HCT116 (cell line): ENCODE results near the gene KHDC4. TPM values are rescaled to one million over a fixed set of nuclear protein-coding genes. Genes with fewer than 3 reads are reported as not detected.
A peak's percentile ranks its signal among the peaks of the same experiment; 100 is the strongest.

Experiments used
- ATAC-seq: fragments of 200-7000 bp; cut with Tn5 transposase; 2 replicates; pipeline ENCODE4 v1.9.1; 2020; ENCODE audit warnings: mild to moderate bottlenecking, moderate library complexity
- BruUV-seq: library from RNA; stranded (reverse); fragments of 400-500 nt; replicated peaks from 2 replicates; lab custom pipeline; 2021; lab: Mats Ljungman, UMichigan
- CTCF ChIA-PET: fragments of 300-600 bp; sonication (Branson Sonifier 250); formaldehyde crosslinking; loops from one replicate; lab custom pipeline; 2021; ENCODE audit warnings: antibody characterized with exemption; lab: Charles Lee
- POLR2A ChIA-PET: fragments of 300-600, 350-600 bp; sonication (Branson Sonifier 250); formaldehyde crosslinking; loops from one replicate; lab custom pipeline; 2021; ENCODE audit warnings: antibody characterized with exemption; lab: Charles Lee
- RAD21 ChIA-PET, 2 experiments: fragments of 300-600 bp; sonication (Branson Sonifier 250); formaldehyde crosslinking; loops; one replicate each; lab custom pipeline; 2023; ENCODE audit warnings: low total read pairs in 2 of 2; ENCODE audit not compliant: uncharacterized antibody in 2 of 2, unreplicated experiment in 2 of 2, low non-redundant PET in 1 of 2; lab: Charles Lee
- DNase-seq: peaks from one replicate; pipeline ENCODE4 v3.0.0-alpha.2; 2010; ENCODE audit warnings: low read depth, low spot score
- H2AFZ ChIP-seq: fragments of 200-600 bp; shearing (Covaris generic), sonication (generic); 2 replicates; pipeline ENCODE4 v1.6.1; 2017; ENCODE audit warnings: low read depth, mixed run types, mixed read lengths, antibody characterized with exemption, low read length; ENCODE audit not compliant: poor library complexity, severe bottlenecking
- H3K27ac ChIP-seq: 2 replicates; pipeline ENCODE4 v1.5.1; 2012; ENCODE audit warnings: low read depth, low read length
- H3K27me3 ChIP-seq: fragments of 200-600 bp; sonication (generic); 2 replicates; pipeline ENCODE4 v1.6.1; 2016; ENCODE audit warnings: mixed run types, low read length, mixed read lengths; ENCODE audit not compliant: insufficient read depth
- H3K36me3 ChIP-seq, 2 experiments: fragments of 200-500 bp in 1 of 2; fragments of 200-600 bp in 1 of 2; sonication (Bioruptor generic) in 1 of 2; sonication (generic) in 1 of 2; 2 replicates each; pipeline versions ENCODE4 v1.5.1 to v1.6.1; 2014 to 2016; ENCODE audit warnings: low read length in 2 of 2, inconsistent platforms in 1 of 2, mixed read lengths in 1 of 2, mixed run types in 1 of 2; ENCODE audit not compliant: insufficient read depth in 2 of 2, control insufficient read depth in 1 of 2
- H3K4me1 ChIP-seq, 2 experiments: fragments of 200-600 bp in 1 of 2; sonication (generic) in 1 of 2; 2 replicates each; pipeline versions ENCODE4 v1.5.1 to v1.6.1; 2012 to 2017; ENCODE audit warnings: low read length in 2 of 2, inconsistent platforms in 1 of 2, mild to moderate bottlenecking in 1 of 2, mixed read lengths in 1 of 2, mixed run types in 1 of 2, moderate library complexity in 1 of 2; ENCODE audit not compliant: insufficient read depth in 2 of 2, control insufficient read depth in 1 of 2
- H3K4me2 ChIP-seq: fragments of 200-600 bp; sonication (generic); 2 replicates; pipeline ENCODE4 v1.6.1; 2017; ENCODE audit warnings: mixed run types, low read length, mixed read lengths
- H3K4me3 ChIP-seq, 2 experiments: fragments of 200-600 bp in 1 of 2; sonication (generic) in 1 of 2; replicated peaks in 1 of 2; 2 replicates each; pipeline ENCODE4 v1.5.1; 2011 to 2016; ENCODE audit warnings: low read length in 2 of 2, control low read depth in 1 of 2, low read depth in 1 of 2, mild to moderate bottlenecking in 1 of 2, mixed read lengths in 1 of 2, mixed run types in 1 of 2
- H3K79me2 ChIP-seq: fragments of 200-600 bp; sonication (generic); 2 replicates; pipeline ENCODE4 v1.6.1; 2017; ENCODE audit warnings: mild to moderate bottlenecking, mixed run types, low read length, moderate library complexity, mixed read lengths; ENCODE audit not compliant: insufficient read depth
- H3K9ac ChIP-seq: fragments of 200-600 bp; sonication (generic); 2 replicates; pipeline ENCODE4 v1.6.1; 2016; ENCODE audit warnings: low read length, mixed read lengths
- H3K9me2 ChIP-seq: fragments of 200-600 bp; sonication (generic), shearing (Covaris generic); 2 replicates; pipeline ENCODE4 v1.6.1; 2017; ENCODE audit warnings: mixed run types, mild to moderate bottlenecking, moderate library complexity; ENCODE audit not compliant: insufficient read depth
- H3K9me3 ChIP-seq, 2 experiments: fragments of 200-500 bp in 1 of 2; fragments of 200-600 bp in 1 of 2; sonication (Bioruptor generic) in 1 of 2; sonication (generic) in 1 of 2; 2 replicates each; pipeline ENCODE4 v1.6.1; 2014 to 2017; ENCODE audit warnings: low read length in 2 of 2, mixed read lengths in 2 of 2, inconsistent platforms in 1 of 2, low read depth in 1 of 2, mild to moderate bottlenecking in 1 of 2, mixed run types in 1 of 2, moderate library complexity in 1 of 2; ENCODE audit not compliant: control insufficient read depth in 1 of 2, insufficient read depth in 1 of 2
- H4K20me1 ChIP-seq: fragments of 200-600 bp; sonication (generic), shearing (Covaris generic); 2 replicates; pipeline ENCODE4 v1.6.1; 2017; ENCODE audit warnings: mixed run types, mild to moderate bottlenecking, moderate library complexity; ENCODE audit not compliant: insufficient read depth
- CBX3 ChIP-seq: IDR thresholded peaks from 2 replicates; pipeline ENCODE4 v1.6.1; 2012; ENCODE audit warnings: low read depth
- JUND ChIP-seq: IDR thresholded peaks from 2 replicates; pipeline ENCODE4 v1.6.1; 2012
- POLR2A ChIP-seq: IDR thresholded peaks from 2 replicates; pipeline ENCODE4 v1.7.0; 2011; ENCODE audit warnings: borderline replicate concordance; ENCODE audit not compliant: insufficient read depth, insufficient read length; ENCODE audit errors: extremely low read depth
- RAD21 ChIP-seq: IDR thresholded peaks from 2 replicates; pipeline ENCODE4 v1.6.1; 2012; ENCODE audit warnings: low read depth, mild to moderate bottlenecking
- SRF ChIP-seq: IDR thresholded peaks from 2 replicates; pipeline ENCODE4 v1.6.1; 2012; ENCODE audit warnings: low read depth
- ZBTB33 ChIP-seq: IDR thresholded peaks from 2 replicates; pipeline ENCODE4 v1.6.1; 2011; ENCODE audit warnings: mild to moderate bottlenecking, low read length, moderate library complexity; ENCODE audit not compliant: insufficient replicate concordance; ENCODE audit errors: extremely low read depth
- intact Hi-C: fragments of 100-400 bp; cut with micrococcal nuclease; formaldehyde crosslinking; loops from 2 replicates; pipeline ENCODE4 v1.10.0; 2022
- total RNA-seq: library from RNA; stranded (reverse); gene quantifications from one replicate; pipeline ENCODE4 v1.2.1, GENCODE V29; 2021; ENCODE audit not compliant: unreplicated experiment

KHDC4 gene
- total RNA-seq, 1 experiment from 2014 or later, result 60.7 TPM

GRCh38 chr1:155954645-155955044, 20.4 kb upstream of the KHDC4 start:
- Histone ChIP-seq H3K4me3 (no peak overlapping the region), H2AFZ (no peak overlapping the region), H3K27ac (no peak overlapping the region), H3K36me3 (peaks cover 35 to 49% of the 10 kb centered on the region in 2 experiments; a peak in 3 of 4 replicates), H4K20me1 (no peaks in the 10 kb centered on the region), H3K9me3 (no peaks in the 10 kb centered on the region), H3K79me2 (no peaks in the 10 kb centered on the region; the same call in 1 of the 2 replicates), H3K4me2 (no peak overlapping the region), H3K9me2 (no peaks in the 10 kb centered on the region), H3K27me3 (no peaks in the 10 kb centered on the region), H3K4me1 (peaks cover 0 to 4% of the 10 kb centered on the region in 2 experiments; a peak in 2 of 4 replicates), H3K9ac (no peak overlapping the region)
- ChIA-PET POLR2A (interaction anchor here (0.9 kb wide), 1 partner anchor 9 kb away, joined by 3 read pairs; no protein-coding TSS in a partner anchor), CTCF (interaction anchor here (0.9 to 1.2 kb wide), 2 partner anchors 35 to 175 kb away, joined by 3 read pairs; no protein-coding TSS in a partner anchor), RAD21 (interaction anchor here in 1 of 2 experiments (0.8 kb wide), 1 partner anchor 111 kb away, joined by 3 read pairs; no protein-coding TSS in a partner anchor)
- TF ChIP-seq JUND, result 0 out of 2 replicates have a peak, but pooled peaks have one; percentile 17
- TF ChIP-seq SRF, result no peak
- no peak for TF ChIP-seq POLR2A
- no peak for TF ChIP-seq CBX3
- TF ChIP-seq RAD21, result no peak
- no peak for TF ChIP-seq ZBTB33
- no TSS peak for BruUV-seq
- intact Hi-C loops, result no loop called here
- ATAC-seq, result no peak
- DNase-seq, result no peak

GRCh38 chr1:155952505-155952890, 18.3 kb upstream of the KHDC4 start:
- H3K9me3 ChIP-seq, result no peaks in the 10 kb centered on the region
- intact Hi-C loops, result no loop called here
- ChIA-PET CTCF (no interaction called here), RAD21 (no interaction called here), POLR2A (no interaction called here)
- H3K4me1 ChIP-seq, result peaks cover 0 to 3% of the 10 kb centered on the region in 2 experiments; a peak in 1 of 4 replicates
- no peak for TF ChIP-seq CBX3
- H4K20me1 ChIP-seq, result no peaks in the 10 kb centered on the region
- ATAC-seq (no peak), DNase-seq (no peak)
- BruUV-seq, result no TSS peak
- no peak overlapping the region for H2AFZ ChIP-seq
- no peaks in the 10 kb centered on the region for H3K27me3 ChIP-seq
- no peak overlapping the region for H3K9ac ChIP-seq
- H3K27ac ChIP-seq, result no peak overlapping the region
- no peak overlapping the region for H3K4me2 ChIP-seq
- no peaks in the 10 kb centered on the region for H3K79me2 ChIP-seq
- H3K9me2 ChIP-seq, result no peaks in the 10 kb centered on the region
- peaks cover 44 to 51% of the 10 kb centered on the region in 2 experiments; a peak in 3 of 4 replicates for H3K36me3 ChIP-seq
- no peak overlapping the region for H3K4me3 ChIP-seq
